H1 (cell line): Measurements from ENCODE around the gene UCKL1. TPM values are rescaled to one million over a fixed set of nuclear protein-coding genes. Genes with fewer than 3 reads are reported as not detected.

Source experiments
- CTCF ChIA-PET: fragments of 300-600 bp; sonication (Branson Sonifier 250); formaldehyde crosslinking; loops from one replicate; lab custom pipeline; 2021; ENCODE audit not compliant: partially characterized antibody; lab: Charles Lee
- POLR2A ChIA-PET: fragments of 300-600 bp; sonication (Branson Sonifier 250); formaldehyde crosslinking; loops from one replicate; lab custom pipeline; 2021; ENCODE audit warnings: inconsistent platforms; ENCODE audit not compliant: partially characterized antibody; lab: Charles Lee
- DNase-seq, 2 experiments: peaks; one replicate each; pipeline versions ENCODE4 v3.0.0 to v3.0.0-alpha.2; 2010 to 2022; ENCODE audit warnings: low spot score in 2 of 2, low read depth in 1 of 2, mixed read lengths in 1 of 2
- FAIRE-seq: peaks from 2 replicates; lab custom pipeline; 2011; peaks lifted over from hg19 to GRCh38; lab: Jason Lieb, UNC
- H2AFZ ChIP-seq: 2 replicates; pipeline ENCODE4 v1.8.1; 2012; ENCODE audit warnings: low read length, inconsistent platforms
- H2AK5ac ChIP-seq: 2 replicates; pipeline ENCODE4 v1.6.1; 2013; ENCODE audit warnings: low read depth, low read length
- H2BK120ac ChIP-seq: replicated peaks from 2 replicates; pipeline ENCODE3; 2013; ENCODE audit warnings: low read depth, low read length, inconsistent platforms
- H2BK12ac ChIP-seq: 2 replicates; pipeline ENCODE4 v1.6.1; 2013; ENCODE audit warnings: low read depth, low read length
- H2BK15ac ChIP-seq: 2 replicates; pipeline ENCODE4 v1.6.1; 2013; ENCODE audit warnings: low read length
- H2BK20ac ChIP-seq: 2 replicates; pipeline ENCODE4 v1.6.1; 2013; ENCODE audit warnings: low read length
- H2BK5ac ChIP-seq: 2 replicates; pipeline ENCODE4 v1.6.1; 2013; ENCODE audit warnings: low read depth, low read length
- H3K14ac ChIP-seq: 2 replicates; pipeline ENCODE4 v1.6.1; 2013; ENCODE audit warnings: inconsistent platforms; ENCODE audit not compliant: insufficient read length
- H3K18ac ChIP-seq: 2 replicates; pipeline ENCODE4 v1.6.1; 2013; ENCODE audit warnings: low read length; ENCODE audit errors: extremely low read depth
- H3K23ac ChIP-seq: 2 replicates; pipeline ENCODE4 v1.6.1; 2013; ENCODE audit warnings: inconsistent platforms; ENCODE audit not compliant: insufficient read length
- H3K23me2 ChIP-seq: 2 replicates; pipeline ENCODE4 v1.6.1; 2013; ENCODE audit warnings: low read depth, low read length
- H3K27ac ChIP-seq: 2 replicates; pipeline ENCODE4 v1.6.1; 2011; ENCODE audit warnings: low read depth, low read length, inconsistent platforms
- H3K27me3 ChIP-seq, 4 experiments: replicated peaks in 1 of 4; 1 replicate in 1 of 4; 2 replicates in 3 of 4; pipeline versions ENCODE4 v1.6.1 to v1.8.1; 2011 to 2013; ENCODE audit warnings: low read length in 3 of 4, mild to moderate bottlenecking in 3 of 4, inconsistent platforms in 2 of 4, mixed read lengths in 2 of 4, moderate library complexity in 1 of 4; ENCODE audit not compliant: control insufficient read depth in 3 of 4, insufficient read depth in 3 of 4; ENCODE audit errors: extremely low read depth in 1 of 4
- H3K36me3 ChIP-seq, 4 experiments: 2 replicates each; pipeline versions ENCODE4 v1.6.1 to v1.8.1; 2011 to 2013; ENCODE audit warnings: mild to moderate bottlenecking in 4 of 4, low read length in 3 of 4, moderate library complexity in 2 of 4, control low read depth in 1 of 4, inconsistent platforms in 1 of 4; ENCODE audit not compliant: insufficient read depth in 4 of 4, control insufficient read depth in 2 of 4
- H3K4ac ChIP-seq: replicated peaks from 2 replicates; pipeline ENCODE3; 2013; ENCODE audit warnings: low read length, low read depth, mixed read lengths, inconsistent platforms; ENCODE audit not compliant: insufficient read length
- H3K4me1 ChIP-seq, 4 experiments: replicated peaks in 1 of 4; 1 replicate in 1 of 4; 2 replicates in 3 of 4; pipeline versions ENCODE4 v1.6.1 to v1.8.1; 2011 to 2013; ENCODE audit warnings: low read length in 3 of 4, inconsistent platforms in 2 of 4, mixed read lengths in 1 of 4; ENCODE audit not compliant: insufficient read depth in 4 of 4, control insufficient read depth in 3 of 4
- H3K4me2 ChIP-seq, 2 experiments: 2 replicates each; pipeline versions ENCODE4 v1.6.1 to v1.8.1; 2011 to 2013; ENCODE audit warnings: low read depth in 2 of 2, low read length in 2 of 2, control low read depth in 1 of 2, inconsistent platforms in 1 of 2, mild to moderate bottlenecking in 1 of 2; ENCODE audit not compliant: insufficient read depth in 1 of 2
- H3K4me3 ChIP-seq, 4 experiments: fragments of 200-600, 300-600 bp in 1 of 4; sonication (generic), shearing (Covaris generic), sonication (Bioruptor Twin) in 1 of 4; 2 replicates each; pipeline versions ENCODE4 v1.5.1 to v1.8.1; 2011 to 2016; ENCODE audit warnings: low read length in 4 of 4, low read depth in 3 of 4, control low read depth in 2 of 4, inconsistent platforms in 2 of 4, mild to moderate bottlenecking in 2 of 4, mixed read lengths in 1 of 4, moderate library complexity in 1 of 4; ENCODE audit not compliant: insufficient read depth in 2 of 4; ENCODE audit errors: extremely low read depth in 1 of 4
- H3K56ac ChIP-seq: replicated peaks from 2 replicates; pipeline ENCODE3; 2013; ENCODE audit warnings: low read depth, mild to moderate bottlenecking, mixed read lengths, low read length, inconsistent platforms; ENCODE audit not compliant: insufficient read length
- H3K79me1 ChIP-seq: 2 replicates; pipeline ENCODE4 v1.6.1; 2013; ENCODE audit warnings: low read depth, low read length, control low read depth
- H3K79me2 ChIP-seq, 2 experiments: 2 replicates each; pipeline versions ENCODE4 v1.6.1 to v1.8.1; 2012 to 2013; ENCODE audit warnings: low read length in 2 of 2, mild to moderate bottlenecking in 2 of 2, inconsistent platforms in 1 of 2; ENCODE audit not compliant: insufficient read depth in 2 of 2, control insufficient read depth in 1 of 2
- H3K9ac ChIP-seq, 4 experiments: replicated peaks in 1 of 4; 1 replicate in 1 of 4; 2 replicates in 3 of 4; pipeline versions ENCODE4 v1.6.1 to v1.8.1; 2011 to 2013; ENCODE audit warnings: low read depth in 3 of 4, low read length in 3 of 4, control low read depth in 2 of 4, mild to moderate bottlenecking in 2 of 4, moderate library complexity in 2 of 4, inconsistent platforms in 1 of 4; ENCODE audit errors: extremely low read depth in 1 of 4
- H3K9me3 ChIP-seq, 2 experiments: 2 replicates each; pipeline versions ENCODE4 v1.6.1 to v1.8.1; 2012 to 2013; ENCODE audit warnings: mild to moderate bottlenecking in 2 of 2, moderate library complexity in 2 of 2, control low read depth in 1 of 2, inconsistent platforms in 1 of 2, low read depth in 1 of 2, low read length in 1 of 2, mixed read lengths in 1 of 2; ENCODE audit not compliant: insufficient read depth in 2 of 2
- H4K20me1 ChIP-seq, 2 experiments: replicated peaks in 1 of 2; 2 replicates each; pipeline versions ENCODE3 to v1.8.1; 2011 to 2013; ENCODE audit warnings: inconsistent platforms in 2 of 2, low read length in 2 of 2, mild to moderate bottlenecking in 1 of 2; ENCODE audit not compliant: insufficient read depth in 2 of 2, control insufficient read depth in 1 of 2
- H4K5ac ChIP-seq: 2 replicates; pipeline ENCODE4 v1.6.1; 2013; ENCODE audit warnings: low read length, low read depth, mixed read lengths, inconsistent platforms; ENCODE audit not compliant: insufficient read length
- H4K8ac ChIP-seq: 2 replicates; pipeline ENCODE4 v1.8.0; 2013; ENCODE audit warnings: mild to moderate bottlenecking, moderate library complexity, low read length, inconsistent platforms; ENCODE audit not compliant: insufficient read depth; ENCODE audit errors: extremely low read depth
- H4K91ac ChIP-seq: replicated peaks from 2 replicates; pipeline ENCODE3; 2013; ENCODE audit warnings: low read length, mixed read lengths, inconsistent platforms; ENCODE audit not compliant: insufficient read length
- BCL11A ChIP-seq, 2 experiments: IDR thresholded peaks; one replicate each; pipeline ENCODE4 v1.6.1; 2011; ENCODE audit warnings: low read depth in 2 of 2, low read length in 2 of 2, mild to moderate bottlenecking in 2 of 2
- KDM1A ChIP-seq: fragments of 200-600, 300-600 bp; sonication (generic); IDR thresholded peaks from 2 replicates; pipeline ENCODE4 v1.7.1; 2016; ENCODE audit warnings: mild to moderate bottlenecking, low read length, borderline replicate concordance
- PHF8 ChIP-seq: fragments of 200-600 bp; sonication (generic); conservative IDR thresholded peaks from 2 replicates; pipeline ENCODE4 v1.7.1; 2012; ENCODE audit warnings: low read depth, mild to moderate bottlenecking, inconsistent platforms, low read length, moderate library complexity
- SIN3A ChIP-seq, 2 experiments: IDR thresholded peaks in 1 of 2; conservative IDR thresholded peaks in 1 of 2; 2 replicates each; pipeline ENCODE4 v1.6.1; 2011 to 2012; ENCODE audit warnings: low read length in 2 of 2, improper control_type of control experiment in 1 of 2, low read depth in 1 of 2, mild to moderate bottlenecking in 1 of 2
- TCF12 ChIP-seq: IDR thresholded peaks from 2 replicates; pipeline ENCODE4 v1.6.1; 2011; ENCODE audit warnings: low read depth, mild to moderate bottlenecking, low read length
- WGBS, 2 experiments: shearing (Covaris generic) in 1 of 2; methylation state at CpG; one replicate each; pipeline versions ENCODE4 v1.1.6 to v1.1.7; 2013 to 2015; ENCODE audit warnings: low lambda C conversion rate in 2 of 2, mixed read lengths in 2 of 2, inconsistent platforms in 1 of 2, low coverage in 1 of 2, missing lambda C conversion rate in 1 of 2; ENCODE audit not compliant: insufficient replicate concordance in 2 of 2, insufficient coverage in 1 of 2, insufficient read length in 1 of 2; ENCODE audit errors: extremely low coverage in 1 of 2, missing lambda C conversion rate in 1 of 2; 5-methylcytosine and 5-hydroxymethylcytosine counted together
- polyA plus RNA-seq, 7 experiments: library from polyadenylated mRNA; depleted of rRNA in 3 of 7; stranded (reverse) in 5 of 7; unstranded in 2 of 7; fragments of >200 nt in 5 of 7; fragments of 200-250 nt in 2 of 7; gene quantifications; 1 replicate in 5 of 7; 2 replicates in 1 of 7; 4 replicates in 1 of 7; pipeline versions ENCODE4 v1.2.1 to v1.2.3, GENCODE V29; 2011 to 2013; ENCODE audit warnings: missing spikeins in 2 of 7, mixed read lengths in 2 of 7
- total RNA-seq: library from RNA; stranded (reverse); fragmentation: NEBNext Ultra II Directional; extraction: Animal tissue kit (Norgen Biotek cat#: 25700); gene quantifications from 2 replicates; pipeline ENCODE4 v1.2.1, GENCODE V29; 2021

The UCKL1 gene
- total and polyA plus RNA-seq, 2 of the 8 experiments (the other 6 are each of a cell fraction or from before 2014, with no cell fraction given) = 36.5 to 91.2 TPM

- no peak overlapping the region for H2AFZ ChIP-seq
- ChIA-PET CTCF (interaction anchor here (0.6 kb wide), 1 partner anchor 130 kb away, joined by 4 read pairs; no protein-coding TSS in a partner anchor), POLR2A (interaction anchor here (0.6 kb wide), 1 partner anchor 8 kb away, joined by 4 read pairs; no protein-coding TSS in a partner anchor)
- H3K79me2 ChIP-seq = peaks cover 0 to 46% of the 10 kb centered on the region in 2 experiments; a peak in 1 of 4 replicates
- H3K56ac ChIP-seq = no peak overlapping the region
- FAIRE-seq (no peak), DNase-seq (no peak)
- no peak overlapping the region for H3K18ac ChIP-seq
- H3K4me1 ChIP-seq = peaks cover 0 to 31% (median 20%) of the 10 kb centered on the region in 4 experiments; a peak in 6 of 7 replicates
- H2BK5ac ChIP-seq = no peak overlapping the region
- no peaks in the 10 kb centered on the region for H3K9me3 ChIP-seq
- no peak overlapping the region for H2AK5ac ChIP-seq
- no peak overlapping the region for H3K4me2 ChIP-seq
- no peak overlapping the region for H3K9ac ChIP-seq
- H3K23me2 ChIP-seq = peaks cover 5% of the 10 kb centered on the region
- peaks cover 18% of the 10 kb centered on the region for H3K79me1 ChIP-seq
- no peak overlapping the region for H3K4me3 ChIP-seq
- H4K5ac ChIP-seq = no peak overlapping the region
- no peak overlapping the region for H4K91ac ChIP-seq
- H3K14ac ChIP-seq = no peak overlapping the region
- no peak overlapping the region for H3K23ac ChIP-seq
- H3K27me3 ChIP-seq = no peaks in the 10 kb centered on the region
- H2BK120ac ChIP-seq = no peak overlapping the region
- 95% methylated on average over 36 of the region's 39 CpGs; no CpG with 5 or more reads in 1 of the 2 experiments for WGBS, 2 experiments
- H2BK20ac ChIP-seq = no peak overlapping the region
- H4K8ac ChIP-seq = no peak overlapping the region
- no peak overlapping the region for H2BK15ac ChIP-seq
- H2BK12ac ChIP-seq = no peak overlapping the region
- TF ChIP-seq SIN3A (conservative IDR thresholded peaks at IDR 0.05 in 1 of 2, IDR thresholded peaks at IDR 0.05 in 1 of 2; ENCODE audit: low read depth in 1 of 2, low read length in 2 of 2) (no peak), TCF12 (no peak), PHF8 (no peak), BCL11A (IDR thresholded peaks at IDR 0.05; ENCODE audit: low read depth in 2 of 2, low read length in 2 of 2) (no peak), KDM1A (no peak)
- H3K27ac ChIP-seq = no peak overlapping the region
- H3K36me3 ChIP-seq = peaks cover 3 to 21% (median 12%) of the 10 kb centered on the region in 4 experiments; a peak in 5 of 8 replicates
- H3K4ac ChIP-seq = no peak overlapping the region
- H4K20me1 ChIP-seq = peaks cover 31 to 47% of the 10 kb centered on the region in 2 experiments
Observed at GRCh38 chr20:63945921-63946920, 10.0 kb downstream of the UCKL1 start.
